HT-29 (cell line): Measurements from ENCODE around the gene CCT7. TPM values are rescaled to one million over a fixed set of nuclear protein-coding genes. Genes with fewer than 3 reads are reported as not detected.
A peak's percentile ranks its signal among the peaks of the same experiment; 100 is the strongest.
"Not testable (repeated sequence)": the region's sequence is repeated elsewhere in the genome, so short reads cannot be mapped to it uniquely, and the experiment has no call there.

Experiments
- DNase-seq: peaks from one replicate; pipeline ENCODE4 v3.0.0-alpha.2; 2015; ENCODE audit warnings: low spot score
- total RNA-seq: library from RNA; depleted of rRNA; stranded (reverse); fragments of >200 nt; shearing (Covaris generic); gene quantifications from 2 replicates; pipeline ENCODE4 v1.2.3, GENCODE V29; 2014

The CCT7 gene
- total RNA-seq, 1 experiment from 2014 or later = 515 TPM

- DNase-seq = peak; percentile 5
Observed at GRCh38 chr2:73254343-73255006, 20.4 kb downstream of the CCT7 start.

GRCh38 chr2:73255007-73255644 is 21.0 kb downstream of the CCT7 start:
- DNase-seq = no peak

DNA sequence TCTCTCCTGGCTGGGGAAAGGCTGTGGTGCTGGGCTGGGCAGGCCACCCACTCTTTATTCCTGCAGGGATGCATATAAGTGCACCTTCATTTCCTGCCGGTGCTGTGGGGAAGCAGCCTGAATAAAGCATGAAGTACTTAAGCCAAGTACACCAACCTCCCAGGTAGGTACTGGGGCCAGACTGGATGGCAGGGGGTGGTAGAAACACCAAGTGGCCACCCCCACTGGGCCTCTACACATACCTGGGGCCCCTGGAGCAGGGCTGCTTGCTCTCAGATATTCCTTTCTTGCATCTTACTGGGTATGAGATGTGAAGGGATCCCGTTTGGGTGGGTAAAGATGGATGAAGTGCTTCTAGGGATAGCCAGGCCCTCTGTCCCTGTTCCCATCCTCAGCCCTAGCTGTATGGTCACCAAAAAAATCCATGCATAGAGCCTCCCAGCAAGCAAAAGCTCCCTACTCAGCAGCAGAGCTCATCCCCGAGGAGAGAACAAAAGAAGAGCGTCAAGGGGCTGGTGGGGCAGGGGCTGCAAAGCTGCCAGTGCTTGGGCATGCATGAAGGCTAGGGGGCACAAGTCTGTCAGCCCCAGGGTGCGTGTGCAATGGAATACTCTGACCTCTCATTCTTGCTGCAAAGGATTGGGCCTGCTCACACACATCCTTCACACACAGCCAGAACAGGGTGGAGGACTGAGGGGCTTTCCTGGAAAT is 22.0 kb downstream of the CCT7 start:
- no peak for DNase-seq

DNA sequence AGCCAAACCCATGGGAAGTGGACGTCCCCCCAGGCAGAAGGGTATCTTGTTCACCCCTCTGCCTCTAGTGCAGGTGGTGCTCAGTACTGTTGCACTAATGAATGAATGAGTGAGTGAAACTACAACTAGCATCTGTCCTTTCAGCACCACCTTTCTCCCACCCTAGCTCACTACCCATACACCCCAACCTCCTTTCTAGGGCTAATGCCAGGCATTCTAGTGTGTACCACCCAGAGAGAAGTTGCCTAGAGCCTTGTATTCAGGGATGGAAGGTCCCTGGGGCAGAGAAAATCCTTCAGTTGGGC is 22.5 kb downstream of the CCT7 start:
- no peak for DNase-seq

DNA sequence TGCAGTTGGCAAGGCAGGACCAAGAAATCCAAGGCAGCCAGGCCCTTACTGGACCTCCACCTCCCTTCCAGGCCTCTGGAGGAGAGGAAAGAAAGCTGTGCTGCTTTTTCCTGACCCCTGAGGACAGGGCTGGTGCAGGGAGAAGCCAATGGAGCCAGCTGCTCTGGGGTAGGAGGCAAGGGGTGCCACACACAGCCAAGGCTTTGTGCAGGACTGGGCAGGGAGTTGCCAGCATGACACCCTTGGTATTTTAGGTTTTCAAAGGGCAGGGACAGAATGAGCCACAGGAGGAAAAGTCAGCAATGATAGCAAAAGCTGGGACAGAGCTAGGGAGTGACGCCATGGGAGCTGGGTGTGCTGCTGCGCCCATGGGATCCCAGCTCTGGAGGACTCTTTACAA is 22.9 kb downstream of the CCT7 start:
- DNase-seq = no peak

DNA sequence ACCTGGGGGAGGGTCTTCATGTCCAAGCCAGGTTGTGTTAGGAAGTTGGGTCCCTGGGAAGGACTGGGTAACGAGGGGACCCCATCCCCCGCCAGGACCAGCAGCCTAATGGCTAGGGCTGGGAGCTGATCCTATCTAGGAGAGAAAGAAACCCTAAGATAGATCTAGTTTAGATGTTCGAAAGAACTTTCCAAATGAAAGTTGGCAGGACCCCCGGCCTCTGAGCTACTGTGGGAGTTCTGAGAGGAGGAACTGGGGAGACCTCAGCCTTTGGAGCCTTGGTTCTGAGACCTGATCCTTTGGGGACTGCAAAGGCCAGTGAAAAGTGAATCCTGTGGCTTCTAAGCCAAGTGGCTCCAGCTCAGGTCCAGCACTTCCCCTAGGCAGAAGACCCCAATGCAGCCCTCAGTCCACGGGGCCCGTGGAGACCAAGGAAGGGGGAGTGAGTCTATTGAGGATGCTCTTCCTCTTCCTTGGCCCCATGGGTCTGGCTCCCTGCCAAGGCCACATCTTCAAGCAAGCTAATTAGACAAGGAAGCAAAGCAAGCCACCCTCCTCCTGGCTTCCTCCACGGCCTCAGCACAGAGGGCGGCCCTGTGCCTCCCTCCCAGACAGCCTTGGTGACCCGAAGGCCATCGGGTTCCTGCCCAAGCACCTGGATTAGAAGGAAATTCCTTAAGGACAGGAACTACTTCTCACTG is 23.5 kb downstream of the CCT7 start:
- no peak for DNase-seq

GRCh38 chr2:73258186-73258912 is 24.2 kb downstream of the CCT7 start:
- DNase-seq = no peak

DNA sequence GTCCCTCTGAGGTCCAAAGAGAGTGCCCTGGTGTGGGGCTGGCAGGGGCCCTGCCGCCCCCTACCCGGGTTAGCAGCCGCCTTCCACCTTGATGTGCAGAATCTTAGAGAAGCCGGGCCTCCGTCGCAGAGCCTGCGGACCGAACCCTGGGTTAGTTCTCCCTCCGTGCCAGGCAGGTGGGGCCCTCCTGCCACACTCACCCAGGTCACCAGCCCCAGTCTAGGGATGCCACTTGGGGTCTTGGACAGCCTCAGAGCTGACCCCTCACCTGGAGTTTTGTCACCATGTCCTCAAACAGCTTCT is 24.8 kb downstream of the CCT7 start:
- DNase-seq = no peak

DNA sequence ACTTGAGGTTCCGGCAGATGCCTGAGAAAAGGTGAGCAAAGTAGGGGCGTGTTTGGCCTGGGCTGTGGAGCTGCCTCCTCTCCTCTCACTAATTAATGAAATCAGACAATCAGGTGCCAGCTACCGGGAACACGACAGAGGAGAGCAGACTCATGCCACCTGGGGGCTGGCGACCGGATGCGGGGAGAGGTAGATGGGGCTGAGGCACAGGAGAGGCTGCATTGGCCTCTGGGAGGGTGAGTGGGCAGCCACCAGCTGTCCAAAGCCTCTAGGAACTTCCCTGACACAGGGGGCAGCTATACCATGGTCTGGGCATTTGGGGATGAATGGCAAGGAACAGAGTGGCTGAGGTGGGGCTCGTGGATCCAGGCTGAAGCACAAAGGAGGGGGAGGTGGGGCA is 25.2 kb downstream of the CCT7 start:
- no peak for DNase-seq

DNA sequence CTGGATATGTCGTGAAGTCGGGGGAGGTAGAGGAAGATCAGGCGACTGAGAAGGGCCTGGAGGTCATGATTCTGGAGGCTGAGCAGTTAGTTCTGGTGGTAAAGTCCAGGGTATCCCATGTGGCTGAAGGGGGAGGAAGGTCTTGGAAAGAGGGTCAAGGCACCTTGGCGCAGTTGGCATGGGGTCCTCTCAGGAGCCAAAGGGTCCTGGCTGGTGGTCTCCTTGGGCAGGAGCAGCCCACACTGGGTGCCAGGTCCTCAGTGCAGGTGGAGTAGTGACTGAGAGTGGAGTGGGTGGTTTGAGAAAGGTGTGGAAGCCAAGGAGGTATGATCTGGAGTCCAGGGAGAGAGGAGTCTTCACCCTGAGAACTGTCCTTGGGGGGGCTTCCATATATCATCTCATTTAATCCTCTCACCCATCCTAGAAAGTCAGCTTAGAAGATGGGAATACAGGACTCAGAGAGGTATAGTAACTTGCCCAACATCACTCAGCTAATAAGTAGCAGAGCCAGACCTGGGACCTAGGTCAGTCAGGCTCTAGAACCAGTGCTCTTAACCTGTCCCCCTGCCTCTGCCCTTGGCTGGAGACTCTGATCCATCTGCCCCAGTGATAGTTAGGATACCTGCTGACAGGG is 25.7 kb downstream of the CCT7 start:
- DNase-seq = no peak

GRCh38 chr2:73260338-73260984 is 26.4 kb downstream of the CCT7 start:
- peak; percentile 26 for DNase-seq

GRCh38 chr2:73262108-73262651 is 28.1 kb downstream of the CCT7 start:
- DNase-seq = no peak

DNA sequence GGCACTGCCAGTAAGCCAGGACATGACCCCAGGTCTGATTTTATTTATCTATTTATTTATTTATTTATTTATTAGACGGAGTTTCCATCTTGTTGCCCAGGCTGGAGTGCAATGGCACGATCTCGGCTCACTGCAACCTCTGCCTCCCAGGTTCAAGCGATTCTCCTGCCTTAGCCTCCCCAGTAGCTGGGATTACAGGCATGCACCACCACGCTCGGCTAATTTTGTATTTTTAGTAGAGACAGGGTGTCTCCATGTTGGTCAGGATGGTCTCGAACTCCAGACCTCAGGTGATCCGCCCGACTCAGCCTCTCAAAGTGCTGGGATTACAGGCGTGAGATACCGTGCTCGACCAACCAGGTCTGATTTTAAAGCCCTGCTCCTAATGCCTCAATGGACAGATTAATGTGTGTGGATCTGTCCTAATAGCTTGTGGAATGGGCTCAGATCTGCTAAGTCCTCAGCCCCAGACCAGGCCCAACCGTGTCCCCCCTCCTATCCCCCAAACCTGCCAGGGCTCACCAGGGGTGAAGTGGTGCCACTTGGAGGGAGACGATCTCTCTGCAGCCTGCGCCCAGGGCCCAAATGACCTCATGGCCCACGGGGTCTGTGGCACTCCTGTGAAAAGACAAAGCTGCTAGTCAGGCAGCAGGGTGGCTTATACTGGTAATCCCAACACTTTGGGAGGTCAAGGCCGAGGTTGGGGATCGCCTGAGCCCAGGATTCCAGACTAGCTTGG is 28.8 kb downstream of the CCT7 start:
- DNase-seq = not testable (repeated sequence)

GRCh38 chr2:73263540-73264331 is 29.6 kb downstream of the CCT7 start:
- no peak for DNase-seq

DNA sequence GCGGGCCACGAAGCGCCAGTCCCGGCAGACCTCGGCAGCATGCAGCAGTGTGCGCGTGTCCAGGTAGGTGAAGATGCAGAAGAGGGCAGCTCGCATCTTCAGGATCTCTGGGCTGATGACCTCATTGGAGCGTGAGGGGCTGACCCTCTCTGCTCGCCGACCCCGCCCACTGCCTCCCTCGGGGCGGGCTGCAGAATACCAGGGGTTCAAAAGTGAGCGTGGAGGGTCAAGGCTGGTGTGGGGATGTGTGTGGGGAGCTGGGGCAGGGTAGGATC is 30.2 kb downstream of the CCT7 start:
- no peak for DNase-seq

- DNase-seq = no peak
Observed at GRCh38 chr2:73264783-73265182, 30.7 kb downstream of the CCT7 start.

DNA sequence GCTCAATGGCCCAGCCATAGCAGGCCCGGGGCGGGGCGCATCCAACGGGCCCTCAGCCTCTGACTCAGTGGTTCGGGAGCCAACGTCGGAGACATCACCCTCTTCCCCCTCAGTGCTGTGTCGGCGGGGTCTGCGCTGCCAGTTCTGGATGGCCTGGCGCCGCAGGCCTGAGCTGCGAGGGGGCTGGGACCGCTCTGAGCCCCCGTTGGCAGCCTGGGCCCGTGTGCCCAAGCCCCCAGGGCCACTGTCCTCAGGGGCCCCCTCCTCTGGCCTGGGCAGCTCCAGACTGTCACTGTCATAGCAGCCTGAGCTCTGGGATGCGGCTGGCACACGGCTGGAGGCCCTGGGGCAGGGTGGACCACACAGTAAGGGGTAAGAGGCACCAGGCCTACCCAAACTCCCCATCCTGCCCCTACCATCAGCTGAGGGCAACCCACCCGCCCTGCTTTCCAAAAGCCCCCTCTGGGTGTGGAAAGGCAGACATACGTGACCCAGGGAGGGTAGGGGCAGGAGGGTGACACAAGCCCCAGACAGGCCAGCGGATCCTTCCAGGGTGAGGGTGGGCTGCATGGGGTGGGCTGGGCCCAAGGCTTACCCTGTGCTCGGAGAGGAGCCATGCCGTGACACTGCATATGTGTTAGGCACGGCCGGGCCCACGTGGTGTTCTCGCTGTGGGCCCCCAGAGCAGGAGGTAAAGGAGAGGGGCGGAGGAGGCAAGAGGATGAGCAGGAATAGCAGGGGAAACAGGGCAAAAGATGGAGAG is 31.4 kb downstream of the CCT7 start:
- DNase-seq = no peak

- no peak for DNase-seq
Observed at GRCh38 chr2:73266061-73266901, 32.2 kb downstream of the CCT7 start.
